SU-DHL-6 (cell line): ENCODE measurements around the gene VPS37C.

Experiments used
- CTCF ChIP-seq: fragments of 200-600 bp; sonication (generic); IDR thresholded peaks from one replicate; pipeline ENCODE4 v1.5.1; 2017; ENCODE audit warnings: antibody characterized with exemption, mild to moderate bottlenecking, low read length, moderate library complexity; ENCODE audit not compliant: insufficient read depth, poor library complexity, severe bottlenecking
- EZH2phosphoT487 ChIP-seq: fragments of 200-600 bp; sonication (generic), shearing (Covaris generic); conservative IDR thresholded peaks from 2 replicates; pipeline ENCODE4 v1.6.1; 2018; ENCODE audit warnings: mild to moderate bottlenecking, antibody characterized with exemption, low read length, moderate library complexity, mixed read lengths

DNA sequence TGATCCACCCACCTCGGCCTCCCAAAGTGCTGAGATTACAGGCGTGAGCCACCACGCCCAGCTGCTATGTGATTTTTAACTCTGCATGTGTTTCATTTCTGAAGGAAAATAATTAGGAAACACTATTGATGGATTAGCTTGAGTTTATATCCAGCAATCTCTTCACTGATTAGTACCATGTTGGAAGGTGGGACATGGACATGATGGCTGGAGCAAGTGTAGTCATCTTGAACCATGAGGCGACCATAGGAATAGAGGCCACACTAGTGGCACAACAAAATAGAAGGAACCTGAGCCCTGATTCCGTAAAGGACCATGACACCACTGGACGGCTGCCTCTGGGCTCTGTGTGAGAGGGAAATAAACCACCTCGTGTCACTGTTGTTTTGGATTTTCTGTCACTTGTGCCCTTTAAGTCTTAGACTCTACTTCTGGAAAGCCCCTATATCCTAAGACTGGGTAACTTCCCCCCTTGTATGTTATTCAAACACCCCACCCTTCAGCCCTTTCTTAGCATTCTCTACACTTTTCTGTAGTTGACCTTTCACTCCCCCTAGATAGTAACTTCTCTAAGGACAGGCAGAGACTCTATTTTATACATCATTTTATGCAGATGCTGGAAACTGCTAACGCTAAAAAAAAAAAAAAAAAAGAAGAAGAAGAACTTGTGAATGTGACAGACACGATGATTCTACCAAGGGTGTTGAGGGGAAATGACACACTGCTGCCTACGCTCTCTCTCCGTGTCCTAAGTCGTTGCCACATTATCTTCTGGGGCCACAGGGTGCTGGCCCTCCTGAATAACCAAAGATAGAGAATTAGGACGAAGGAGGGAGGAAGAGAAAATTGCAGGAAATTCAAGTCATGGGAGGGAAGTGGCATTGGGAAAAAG is 2.7 kb upstream of the VPS37C start:
- TF ChIP-seq CTCF = no peak
- TF ChIP-seq EZH2phosphoT487 = no peak
